Endothelial cell of hepatic sinusoid (primary cell): ENCODE results near the gene SH3BP2.

ENCODE experiments used
- in situ Hi-C: cut with HindIII; loops from 2 replicates; pipeline ENCODE4 v1.10.0; 2017; ENCODE audit warnings: low sequenced_read_pairs

The SH3BP2 gene

DNA sequence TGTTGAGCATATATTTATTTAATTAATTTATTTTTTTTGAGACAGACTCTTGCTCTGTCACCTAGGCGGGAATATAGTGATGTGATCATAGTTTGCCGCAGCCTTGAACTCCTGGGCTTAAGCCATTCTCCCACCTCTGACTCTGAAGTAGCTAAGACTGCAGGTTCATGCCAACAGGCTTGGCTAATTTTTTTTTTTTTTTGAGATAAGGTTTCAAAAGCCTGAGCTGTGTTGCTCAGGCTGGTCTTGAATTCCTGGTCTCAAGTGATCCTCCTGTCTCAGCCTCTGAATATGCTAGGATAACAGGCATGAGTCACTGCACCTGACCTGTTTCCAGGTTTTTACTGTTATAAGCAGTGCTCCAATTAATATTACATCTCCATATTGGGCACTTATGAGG is 55.6 kb downstream of the SH3BP2 start:
- in situ Hi-C loops, result no loop called here

DNA sequence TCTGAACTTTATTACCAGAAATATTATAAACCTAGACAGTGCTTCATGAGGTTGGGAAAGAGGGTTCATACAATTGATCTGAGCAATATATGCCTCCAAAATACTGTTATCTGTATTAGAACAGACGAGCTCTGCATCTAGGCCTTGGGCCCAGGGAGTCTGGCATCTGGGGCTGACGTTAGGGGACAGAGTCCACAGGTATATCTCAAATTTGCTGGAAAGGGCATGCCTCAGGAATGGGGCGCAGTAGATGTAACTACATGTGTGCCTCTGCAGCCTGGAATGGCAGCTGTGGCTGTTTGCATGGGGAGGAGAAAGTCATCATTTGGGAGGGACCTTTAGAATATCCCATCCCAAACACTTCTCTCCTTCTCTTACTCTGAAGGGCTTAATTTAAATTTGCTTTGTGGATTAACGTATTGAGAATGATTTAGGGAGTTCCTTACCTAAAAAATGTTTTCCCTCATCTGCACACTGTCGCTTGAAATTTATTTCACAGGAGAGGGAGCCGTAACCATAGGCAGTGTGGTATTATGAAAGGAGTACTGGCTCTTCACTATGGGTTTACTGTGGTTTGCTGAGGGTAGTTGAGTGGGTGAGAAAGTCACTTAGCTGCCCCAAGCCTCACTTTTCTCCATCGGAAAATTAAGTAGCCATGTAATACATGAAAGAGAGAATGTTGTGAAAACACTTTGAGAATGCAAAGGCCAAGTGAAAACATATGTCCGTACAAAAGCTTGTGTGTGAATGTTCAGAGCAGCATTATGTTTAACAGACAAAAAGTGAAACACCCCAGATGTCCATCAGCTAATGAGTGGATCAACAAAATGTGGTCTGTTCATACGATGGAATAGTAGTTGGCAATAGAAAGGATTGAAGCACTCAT is 56.6 kb downstream of the SH3BP2 start:
- in situ Hi-C loops, result no loop called here

DNA sequence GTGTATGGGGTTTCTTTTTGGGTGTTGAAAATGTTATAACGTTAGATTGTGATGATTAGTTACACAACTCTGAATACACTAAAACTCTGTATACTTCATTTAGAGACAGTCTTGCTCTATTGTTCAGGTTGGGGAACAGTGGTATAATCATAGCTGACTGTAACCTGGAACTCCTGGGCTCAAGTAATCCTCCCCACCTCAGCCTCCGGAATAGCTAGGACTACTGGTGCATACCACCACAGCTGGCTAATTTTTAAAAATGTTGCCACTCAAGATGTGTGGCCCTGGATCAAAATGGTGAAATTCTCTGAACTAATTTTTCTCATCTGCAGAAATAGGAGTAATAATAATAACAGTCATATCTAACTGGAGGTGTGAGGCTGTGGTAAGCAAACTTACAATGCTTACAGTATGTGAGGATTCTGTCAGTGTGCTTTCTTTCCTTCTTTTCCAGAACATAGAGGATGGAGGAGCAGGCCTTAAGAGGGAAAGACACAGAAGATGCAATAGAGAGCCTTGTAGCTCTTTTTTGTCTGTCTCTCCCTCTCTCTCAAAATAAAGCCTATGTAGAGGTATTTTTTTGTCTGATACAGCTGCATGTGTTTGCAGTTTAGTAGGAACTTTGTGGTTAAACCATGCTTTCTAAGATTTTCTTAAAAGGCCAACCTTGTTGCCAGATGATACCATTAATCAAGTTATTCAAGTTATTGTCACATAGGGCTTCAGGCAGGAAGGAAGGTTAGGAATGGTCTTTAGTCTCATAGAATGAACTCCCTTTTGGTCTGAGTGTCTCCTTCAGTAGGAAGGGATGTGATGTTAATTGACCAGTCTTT is 58.3 kb downstream of the SH3BP2 start:
- in situ Hi-C loops, result no loop called here

DNA sequence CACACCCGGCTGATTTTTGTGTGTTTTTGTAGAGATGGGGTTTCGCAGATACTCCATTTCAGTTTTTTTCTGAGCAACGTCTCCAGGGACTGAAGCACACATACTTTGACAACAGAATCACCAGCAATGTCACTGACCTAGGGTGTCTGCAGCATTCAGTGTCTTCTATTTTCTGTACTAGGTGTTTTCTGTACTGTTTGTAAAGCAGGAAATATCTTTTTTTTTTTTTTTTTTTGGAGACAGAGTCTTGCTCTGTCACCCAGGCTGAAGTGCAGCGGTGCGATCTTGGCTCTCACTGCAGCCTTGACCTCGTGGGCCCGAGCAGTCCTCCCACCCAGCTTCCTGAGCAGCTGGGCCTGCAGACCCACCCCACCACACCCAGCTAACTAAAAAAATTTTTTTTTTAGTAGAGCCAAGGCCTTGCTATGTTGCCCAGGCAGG is 59.6 kb downstream of the SH3BP2 start:
- in situ Hi-C loops, result no loop called here

DNA sequence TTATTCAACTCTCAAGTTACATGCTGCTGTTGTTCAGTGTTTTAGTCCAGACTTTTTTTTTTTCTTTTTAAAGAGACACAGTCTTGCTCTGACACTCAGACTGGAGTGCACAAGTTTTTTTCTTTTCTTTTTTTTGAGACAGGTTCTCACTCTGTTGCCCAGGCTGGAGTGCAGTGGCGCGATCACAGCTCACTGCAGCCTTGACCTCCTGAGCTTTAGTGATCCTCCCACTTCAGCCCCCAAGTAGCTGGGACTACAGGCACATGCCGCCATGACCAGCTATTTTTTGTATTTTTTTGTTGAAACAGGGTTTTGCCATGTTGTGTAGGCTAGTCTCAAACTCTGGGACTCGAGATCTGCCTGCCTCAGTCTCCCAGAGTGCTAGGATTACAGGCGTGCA is 62.7 kb downstream of the SH3BP2 start:
- in situ Hi-C loops, result no loop called here

DNA sequence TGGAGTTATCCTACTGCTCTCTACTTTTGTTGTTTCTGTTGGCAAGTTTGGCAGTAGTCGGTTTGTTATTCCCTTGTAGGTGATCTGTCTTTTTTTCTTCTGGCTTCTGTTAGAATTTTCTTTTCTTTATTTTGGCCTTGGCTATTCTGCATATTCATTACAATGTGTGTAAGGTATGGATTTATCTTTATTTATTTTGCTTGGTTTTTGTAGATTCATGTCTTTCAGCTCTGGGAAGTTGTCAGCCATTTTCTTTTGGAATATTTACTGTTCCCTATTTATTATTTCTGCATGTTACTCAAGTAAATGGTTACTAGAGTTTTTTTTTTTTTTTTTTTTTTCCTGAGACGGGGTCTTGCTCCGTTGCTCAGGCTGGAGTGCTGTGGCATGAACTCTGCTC is 63.4 kb downstream of the SH3BP2 start:
- in situ Hi-C loops, result no loop called here

GRCh38 chr4:2857349-2857927 is 64.6 kb downstream of the SH3BP2 start:
- in situ Hi-C loops, result no loop called here

GRCh38 chr4:2858451-2859217 is 65.7 kb downstream of the SH3BP2 start:
- in situ Hi-C loops, result no loop called here

DNA sequence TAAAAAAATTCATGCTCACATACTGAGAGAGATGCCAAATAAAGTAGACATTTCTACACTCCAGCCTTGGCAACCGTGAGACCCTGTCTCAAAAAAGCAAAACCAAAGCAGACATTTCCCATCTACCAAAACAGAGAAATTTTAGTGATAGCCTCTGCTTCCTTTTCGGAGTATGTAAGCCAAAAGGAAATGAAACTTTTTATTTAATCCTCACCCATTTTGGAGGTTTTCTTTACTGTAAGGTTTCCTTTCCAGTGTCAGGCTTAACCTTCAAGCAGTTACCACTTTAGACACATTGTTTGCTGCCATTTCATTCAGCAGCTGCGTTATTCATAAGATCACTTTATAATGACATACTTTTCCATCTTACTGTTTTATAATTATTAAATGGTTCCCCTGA is 66.6 kb downstream of the SH3BP2 start:
- in situ Hi-C loops, result no loop called here

- in situ Hi-C loops, result loop anchor here (10.0 kb wide), 1 partner anchor 106 kb away; the partner anchor contains the start of gene TNIP2
These were observed 67.8 kb downstream of the SH3BP2 start for GRCh38 chr4:2860391-2861348.

DNA sequence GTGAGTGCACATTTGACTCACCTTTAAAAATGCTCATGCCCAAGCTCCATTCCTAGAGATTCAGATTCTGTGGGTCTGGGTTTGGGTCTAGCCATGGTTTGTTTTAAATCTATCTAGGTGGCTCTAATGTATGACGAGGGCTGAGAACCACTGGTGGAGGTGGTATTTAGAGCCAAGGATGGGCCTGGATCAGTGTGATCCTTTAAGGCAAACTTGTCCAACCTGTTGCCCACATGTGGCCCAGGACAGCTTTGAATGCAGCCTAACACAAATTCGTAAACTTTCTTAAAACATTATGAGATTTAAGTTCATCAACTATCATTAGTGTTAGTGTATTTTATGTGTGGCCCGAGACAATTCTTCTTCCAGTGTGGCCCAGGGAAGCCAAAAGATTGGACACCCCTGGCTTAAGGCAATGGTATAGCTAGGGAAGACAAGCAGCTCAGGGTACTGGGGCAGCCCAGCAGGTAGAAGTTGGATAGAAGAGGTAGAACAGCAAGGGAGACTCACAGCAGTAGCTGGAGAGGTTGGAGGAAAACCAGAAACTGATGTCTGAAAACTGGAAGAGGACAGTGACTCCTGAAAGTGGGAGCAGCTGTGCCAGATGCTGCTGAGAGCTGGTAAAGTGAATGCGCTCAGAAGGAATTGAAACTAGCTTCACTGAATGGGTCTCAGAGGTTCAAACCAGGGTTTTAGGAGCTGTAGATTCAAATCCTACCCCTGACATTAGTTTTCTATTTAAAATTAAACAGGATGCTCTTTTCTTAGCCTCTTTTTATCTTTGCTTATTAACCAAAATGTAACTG is 68.9 kb downstream of the SH3BP2 start:
- in situ Hi-C loops, result loop anchor here (10.0 kb wide), 1 partner anchor 107 kb away; the partner anchor contains the start of gene TNIP2

DNA sequence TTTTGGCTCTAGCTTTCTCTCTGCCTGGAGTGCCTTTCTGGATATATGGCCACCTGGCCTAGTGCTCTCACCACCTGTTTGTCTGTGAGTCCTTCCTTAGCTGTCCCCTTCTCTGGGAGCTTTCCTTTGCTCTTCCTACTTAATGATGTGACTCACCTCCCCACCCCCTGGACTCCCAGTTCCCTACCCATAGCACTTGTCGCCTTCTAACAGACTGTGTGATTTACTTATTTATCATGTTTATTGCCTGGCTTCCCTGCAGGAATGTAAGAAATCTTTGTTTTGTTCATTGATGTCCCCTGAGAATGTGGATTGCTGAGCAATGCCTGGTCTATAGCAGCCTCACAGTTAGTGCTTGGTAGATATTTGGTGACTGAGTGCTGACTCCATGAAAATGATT is 69.6 kb downstream of the SH3BP2 start:
- in situ Hi-C loops, result loop anchor here (10.0 kb wide), 1 partner anchor 108 kb away; the partner anchor contains the start of gene TNIP2

GRCh38 chr4:2863649-2864048 is 70.8 kb downstream of the SH3BP2 start:
- in situ Hi-C loops, result loop anchor here (10.0 kb wide), 1 partner anchor 109 kb away; the partner anchor contains the start of gene TNIP2

DNA sequence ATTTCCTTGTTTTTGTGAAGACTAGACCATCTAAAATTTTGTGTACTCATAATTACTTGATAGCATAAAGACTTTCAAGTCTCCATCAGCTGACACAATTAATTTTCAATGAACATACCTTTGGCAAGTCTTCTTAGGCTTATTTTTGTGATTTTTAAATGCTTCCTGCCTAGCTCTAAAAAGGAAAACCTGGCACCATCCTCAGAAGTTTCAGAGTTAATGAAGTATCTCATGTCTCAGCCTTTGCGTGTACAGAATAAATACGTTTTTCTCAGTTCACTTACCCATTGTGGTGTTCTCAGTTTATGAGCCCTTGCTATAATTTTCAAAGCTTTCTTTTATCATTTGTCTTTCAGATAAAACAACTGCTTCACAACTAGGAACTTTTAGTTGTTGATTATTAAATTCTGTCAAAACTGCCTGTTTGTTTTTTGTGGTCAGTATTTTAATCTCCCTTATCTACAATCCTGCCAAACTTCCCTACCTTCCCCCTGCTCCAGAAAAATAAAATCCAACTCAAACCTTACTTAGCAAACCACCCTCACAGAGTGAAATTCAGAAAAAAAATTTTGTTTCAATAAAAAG is 72.4 kb downstream of the SH3BP2 start:
- in situ Hi-C loops, result loop anchor here (10.0 kb wide), 1 partner anchor 110 kb away; the partner anchor contains the start of gene TNIP2

- in situ Hi-C loops, result loop anchor here (10.0 kb wide), 1 partner anchor 112 kb away; the partner anchor contains the start of gene TNIP2
These were observed 73.4 kb downstream of the SH3BP2 start for GRCh38 chr4:2866160-2866861.

DNA sequence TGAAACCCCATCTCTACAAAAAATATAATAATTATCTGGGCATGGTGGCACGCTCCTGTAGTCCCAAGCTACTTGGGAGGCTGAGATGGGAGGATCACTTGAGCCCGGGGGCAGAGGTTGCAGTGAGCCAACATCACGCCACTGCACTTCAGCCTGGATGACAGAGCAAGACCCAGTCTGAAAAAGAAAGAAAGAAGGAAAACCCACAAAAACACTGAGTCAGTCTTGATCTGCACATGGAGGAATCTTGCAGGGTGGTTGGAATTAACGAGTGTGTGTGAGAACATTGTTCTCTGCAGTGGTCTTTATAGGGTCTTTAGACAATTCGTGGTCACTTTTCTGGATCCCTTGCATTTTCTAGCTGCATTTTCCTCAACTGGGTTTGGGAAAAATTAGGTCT is 74.0 kb downstream of the SH3BP2 start:
- in situ Hi-C loops, result loop anchor here (10.0 kb wide), 1 partner anchor 112 kb away; the partner anchor contains the start of gene TNIP2
